ENCODE data around the gene BEND6.

The BEND6 gene

DNA sequence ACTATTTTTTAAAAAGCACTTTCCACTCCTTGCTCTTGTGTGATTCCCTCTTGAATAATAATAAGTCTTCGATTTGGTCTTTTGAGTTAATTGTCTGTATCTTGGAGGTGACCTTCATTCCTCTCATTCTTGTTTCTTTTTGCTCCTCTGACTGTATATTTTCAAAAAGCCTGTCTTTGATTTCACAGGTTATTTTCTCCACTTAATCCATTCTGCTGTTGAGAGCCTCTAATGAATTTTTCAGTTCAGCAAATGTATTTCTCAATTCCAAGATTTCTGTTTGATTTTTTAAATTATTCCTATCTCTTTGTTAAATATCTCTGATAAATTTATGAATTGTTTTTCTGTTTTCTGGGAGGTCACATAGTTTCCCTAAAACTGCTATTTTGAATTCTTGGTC, 69.9 kb downstream of the BEND6 start:
- no peak for TF ChIP-seq CTCF (IDR thresholded peaks at IDR 0.05; ENCODE audit: low read depth, low read length)
- H3K4me3 ChIP-seq (ENCODE audit: low read depth, low read length) = no peak overlapping the region
- no peak for DNase-seq (ENCODE audit: low read depth)

DNA sequence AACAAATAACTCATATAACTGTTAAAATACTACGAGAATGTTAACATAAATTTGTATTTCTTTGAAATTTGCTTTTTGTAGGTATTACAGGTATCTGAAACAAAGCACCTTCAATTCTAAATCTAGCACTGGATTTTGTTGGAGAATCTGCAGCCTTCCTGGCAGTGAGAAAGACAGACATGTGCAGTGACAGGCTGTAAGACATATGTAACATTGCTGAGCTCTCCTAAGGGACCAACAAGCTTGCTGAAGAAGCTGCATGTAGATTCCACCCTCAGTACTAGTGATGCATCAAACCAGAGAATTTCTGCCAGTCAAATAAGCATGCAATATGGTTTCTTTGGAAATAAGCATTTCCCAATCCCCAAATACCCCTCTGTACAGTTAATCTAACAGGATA, 71.1 kb downstream of the BEND6 start:
- TF ChIP-seq, protein P1, sequence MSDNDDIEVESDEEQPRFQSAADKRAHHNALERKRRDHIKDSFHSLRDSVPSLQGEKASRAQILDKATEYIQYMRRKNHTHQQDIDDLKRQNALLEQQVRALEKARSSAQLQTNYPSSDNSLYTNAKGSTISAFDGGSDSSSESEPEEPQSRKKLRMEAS (IDR thresholded peaks at IDR 0.05; ENCODE audit: low read depth, low read length) = no peak
- no peak for TF ChIP-seq POLR2A (IDR thresholded peaks at IDR 0.05; ENCODE audit: extremely low read depth, insufficient read length)
- TF ChIP-seq CTCF (IDR thresholded peaks at IDR 0.05; ENCODE audit: low read depth, low read length) = no peak
- no peak for TF ChIP-seq MYC (IDR thresholded peaks at IDR 0.05; ENCODE audit: low read depth, low read length)

GRCh38 chr6:57027301-57027700, 72.4 kb downstream of the BEND6 start:
- no peak overlapping the region for H3K4me3 ChIP-seq (ENCODE audit: low read depth, low read length)
- TF ChIP-seq POLR2A (IDR thresholded peaks at IDR 0.05; ENCODE audit: extremely low read depth, insufficient read length) = no peak
- no peak for TF ChIP-seq CTCF (IDR thresholded peaks at IDR 0.05; ENCODE audit: low read depth, low read length)
- no peak for TF ChIP-seq MYC (IDR thresholded peaks at IDR 0.05; ENCODE audit: low read depth, low read length)
- TF ChIP-seq, protein P1 (IDR thresholded peaks at IDR 0.05; ENCODE audit: low read depth, low read length) = no peak
- no peak for DNase-seq (ENCODE audit: low read depth)

More for the DNA sequence above, 71.1 kb downstream of the BEND6 start:
- H3K4me3 ChIP-seq (ENCODE audit: low read depth, low read length) = no peak overlapping the region
- DNase-seq (ENCODE audit: low read depth) = no peak

DNA sequence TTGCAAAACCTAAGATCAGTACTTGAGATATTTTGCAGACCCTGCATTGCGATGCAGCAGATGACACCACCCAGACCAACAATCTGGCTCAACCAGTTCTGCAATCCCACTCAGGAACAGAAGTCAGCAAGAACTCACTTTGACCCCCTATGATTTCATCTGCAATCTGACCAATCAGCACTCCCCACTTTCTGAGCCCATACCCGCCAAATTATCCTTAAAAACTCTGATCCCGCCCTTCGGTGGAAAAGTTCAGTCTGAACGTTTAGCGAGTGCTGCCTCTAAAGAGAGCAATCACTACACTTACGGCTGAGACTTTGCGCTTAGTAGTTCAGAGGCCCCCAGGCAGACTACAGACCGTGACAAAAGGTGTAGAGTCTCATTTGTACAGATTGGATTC, 74.3 kb downstream of the BEND6 start:
- TF ChIP-seq CTCF (IDR thresholded peaks at IDR 0.05; ENCODE audit: low read depth, low read length) (no peak), MYC (IDR thresholded peaks at IDR 0.05; ENCODE audit: low read depth, low read length) (no peak), POLR2A (IDR thresholded peaks at IDR 0.05; ENCODE audit: extremely low read depth, insufficient read length) (no peak)
- TF ChIP-seq, protein P1 (IDR thresholded peaks at IDR 0.05; ENCODE audit: low read depth, low read length) = no peak
- DNase-seq (ENCODE audit: low read depth) = no peak

GRCh38 chr6:57033228-57033627, 78.3 kb downstream of the BEND6 start:
- TF ChIP-seq POLR2A (IDR thresholded peaks at IDR 0.05; ENCODE audit: extremely low read depth, insufficient read length) (no peak), CTCF (IDR thresholded peaks at IDR 0.05; ENCODE audit: low read depth, low read length) (no peak), MYC (IDR thresholded peaks at IDR 0.05; ENCODE audit: low read depth, low read length) (no peak)
- TF ChIP-seq, protein P1 (IDR thresholded peaks at IDR 0.05; ENCODE audit: low read depth, low read length) = no peak
- no peak overlapping the region for H3K4me3 ChIP-seq (ENCODE audit: low read depth, low read length)
- no peak for DNase-seq (ENCODE audit: low read depth)

More for the DNA sequence above, 74.3 kb downstream of the BEND6 start:
- H3K4me3 ChIP-seq (ENCODE audit: low read depth, low read length) = no peak overlapping the region

GRCh38 chr6:57035549-57035948, 80.6 kb downstream of the BEND6 start:
- no peak for DNase-seq (ENCODE audit: low read depth)
- H3K4me3 ChIP-seq (ENCODE audit: low read depth, low read length) = no peak overlapping the region
- TF ChIP-seq CTCF (IDR thresholded peaks at IDR 0.05; ENCODE audit: low read depth, low read length) (no peak), POLR2A (IDR thresholded peaks at IDR 0.05; ENCODE audit: extremely low read depth, insufficient read length) (no peak), MYC (IDR thresholded peaks at IDR 0.05; ENCODE audit: low read depth, low read length) (no peak)
- TF ChIP-seq, protein P1 (IDR thresholded peaks at IDR 0.05; ENCODE audit: low read depth, low read length) = no peak
